ENCODE data around the gene SCAMP1.
"Not testable (repeated sequence)": the region's sequence is repeated elsewhere in the genome, so short reads cannot be mapped to it uniquely, and the experiment has no call there.

SCAMP1 gene, protein sequence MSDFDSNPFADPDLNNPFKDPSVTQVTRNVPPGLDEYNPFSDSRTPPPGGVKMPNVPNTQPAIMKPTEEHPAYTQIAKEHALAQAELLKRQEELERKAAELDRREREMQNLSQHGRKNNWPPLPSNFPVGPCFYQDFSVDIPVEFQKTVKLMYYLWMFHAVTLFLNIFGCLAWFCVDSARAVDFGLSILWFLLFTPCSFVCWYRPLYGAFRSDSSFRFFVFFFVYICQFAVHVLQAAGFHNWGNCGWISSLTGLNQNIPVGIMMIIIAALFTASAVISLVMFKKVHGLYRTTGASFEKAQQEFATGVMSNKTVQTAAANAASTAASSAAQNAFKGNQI

DNA sequence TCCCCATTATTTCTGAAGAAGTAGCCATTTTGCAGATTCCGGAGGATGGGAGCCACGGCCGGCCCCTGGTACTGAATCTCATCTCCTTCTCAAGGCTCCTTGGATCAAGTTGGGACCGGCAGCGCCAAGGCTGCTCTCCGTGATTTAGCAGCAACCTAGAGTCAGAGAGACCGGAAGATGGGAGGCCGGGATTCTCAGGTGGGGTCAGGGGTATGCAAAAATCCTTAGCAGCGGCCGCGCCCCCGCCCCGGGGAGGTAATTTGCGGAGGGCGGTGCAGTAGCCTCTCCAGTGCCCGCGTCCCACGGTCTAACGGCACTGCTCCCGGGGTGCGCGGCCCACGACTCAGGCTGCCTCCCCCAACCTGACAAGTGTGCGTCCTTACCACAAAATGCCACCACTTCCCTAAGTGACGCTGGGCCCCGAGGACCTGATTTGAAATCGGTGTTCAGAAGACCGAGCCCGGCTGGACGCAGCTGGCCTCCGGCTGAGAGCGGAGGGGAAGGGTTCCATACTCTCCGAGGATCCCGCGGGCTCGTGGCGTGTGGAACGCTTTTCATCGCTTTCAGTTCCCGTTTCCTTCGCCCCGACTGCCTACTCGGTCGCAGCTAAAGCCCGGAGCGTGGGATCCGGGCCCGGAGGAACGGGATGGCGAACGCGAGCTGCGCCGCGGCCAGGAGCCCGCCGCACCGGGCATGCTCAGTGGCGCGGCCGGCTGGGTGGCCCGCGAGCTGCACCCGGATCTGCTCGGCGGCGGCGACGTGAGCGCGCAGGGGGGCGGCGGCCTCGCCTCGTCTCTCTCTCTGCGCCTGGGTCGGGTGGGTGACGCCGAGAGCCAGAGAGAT, at the start of gene SCAMP1:
TSS of gene SCAMP1 (plus strand) at position 787 of the 843 bp plus-strand sequence. CDS start at position 842, 55 bp downstream.
- DNase-seq (ENCODE audit: low read depth), result peak; percentile 91

- no peak for DNase-seq (ENCODE audit: low read depth)
Observed at GRCh38 chr5:78317515-78317914, 42.9 kb upstream of the SCAMP1 start.

- no peak for DNase-seq (ENCODE audit: low read depth)
Observed at GRCh38 chr5:78318337-78318736, 42.1 kb upstream of the SCAMP1 start.

DNA sequence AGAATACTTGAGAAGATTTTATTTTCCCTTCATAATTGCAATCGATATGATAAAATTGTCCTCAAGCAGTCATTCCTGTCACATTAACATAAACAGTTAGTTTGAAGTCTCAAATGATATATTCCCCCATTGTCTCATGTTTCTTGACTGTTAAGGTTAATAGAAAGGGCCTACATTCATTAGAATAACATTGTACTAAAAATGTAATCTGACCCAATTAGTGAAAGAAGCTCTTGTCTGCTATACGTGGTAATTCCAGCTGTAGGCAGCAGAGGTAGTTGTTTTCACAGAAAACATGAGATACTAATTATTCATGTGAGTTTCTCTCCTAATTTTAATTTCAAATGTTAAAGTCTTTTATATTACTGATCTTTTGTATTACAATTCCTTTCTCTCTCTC, 40.0 kb upstream of the SCAMP1 start:
- peak; percentile 61 for DNase-seq (ENCODE audit: low read depth)

- DNase-seq (ENCODE audit: low read depth), result no peak
Observed at GRCh38 chr5:78323241-78323640, 37.2 kb upstream of the SCAMP1 start.

DNA sequence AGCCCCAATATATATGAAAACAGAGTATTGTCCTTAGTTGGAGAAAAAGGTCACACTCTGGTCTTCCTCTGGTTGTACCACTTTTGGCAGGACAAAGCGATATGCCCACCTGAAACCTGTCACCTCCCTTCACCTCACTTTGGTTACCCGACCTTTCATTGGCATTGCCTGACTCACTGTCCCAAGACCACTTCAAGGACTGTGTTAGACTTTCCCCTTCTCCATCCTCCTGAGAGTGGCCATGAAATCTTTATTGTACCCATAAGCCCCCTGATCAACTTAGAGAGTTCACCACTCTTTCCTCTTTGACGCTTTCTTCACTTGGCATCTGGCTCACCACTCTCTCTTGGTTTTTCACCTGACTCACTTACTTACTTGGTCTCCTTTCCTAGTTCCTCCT, 33.5 kb upstream of the SCAMP1 start:
- DNase-seq (ENCODE audit: low read depth), result no peak

- no peak for DNase-seq (ENCODE audit: low read depth)
Observed at GRCh38 chr5:78327761-78328510, 32.5 kb upstream of the SCAMP1 start.

DNA sequence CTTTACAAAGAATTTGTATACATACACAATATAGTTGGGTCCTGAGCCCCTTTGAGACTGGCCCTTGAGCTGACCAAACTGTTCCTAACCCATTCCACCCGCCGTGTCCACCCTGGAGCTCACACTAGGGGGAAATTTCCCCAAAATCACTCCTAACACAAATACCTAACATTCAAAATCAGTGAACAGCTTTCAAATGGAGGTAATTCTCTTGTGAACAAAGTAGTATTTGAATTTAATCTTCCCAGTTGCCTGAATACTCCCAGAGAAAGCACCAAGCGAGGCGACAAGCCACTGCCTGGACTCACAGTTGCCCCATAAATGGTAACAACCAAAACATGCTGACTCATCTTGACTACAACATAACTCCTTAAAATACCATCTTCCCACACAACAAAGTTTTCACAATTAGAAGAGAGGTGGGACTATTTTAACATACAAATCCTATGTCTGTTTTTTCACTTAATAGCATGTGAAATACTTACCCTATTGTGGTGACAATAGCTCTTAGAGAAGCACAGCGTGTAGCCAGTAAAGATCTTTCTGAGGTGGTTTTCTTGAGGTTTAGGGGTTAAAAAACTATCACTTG, 31.7 kb upstream of the SCAMP1 start:
- DNase-seq (ENCODE audit: low read depth), result no peak

GRCh38 chr5:78331523-78332080, 28.8 kb upstream of the SCAMP1 start:
- DNase-seq (ENCODE audit: low read depth), result no peak

- DNase-seq (ENCODE audit: low read depth), result no peak
Observed at GRCh38 chr5:78334811-78335210, 25.6 kb upstream of the SCAMP1 start.

DNA sequence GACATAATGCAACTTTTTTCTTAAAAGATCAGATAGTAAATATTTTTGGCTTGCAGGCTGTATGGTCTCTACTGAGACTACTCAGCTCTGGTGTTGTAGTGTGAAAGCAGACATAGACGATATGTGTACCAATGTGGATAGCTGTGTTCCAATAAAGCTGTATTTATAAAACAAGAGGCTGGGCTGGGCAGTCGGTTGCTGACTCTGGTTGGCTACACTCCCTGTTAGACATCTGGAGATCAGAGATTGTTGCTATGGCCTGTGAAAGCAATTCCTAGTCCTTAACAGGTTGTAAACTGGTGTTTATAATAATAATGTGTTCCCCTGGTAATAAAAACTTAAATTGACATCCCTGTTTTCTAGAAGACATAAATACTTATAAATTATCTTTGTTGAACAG, 24.4 kb upstream of the SCAMP1 start:
- DNase-seq (ENCODE audit: low read depth), result no peak

GRCh38 chr5:78336698-78337097, 23.7 kb upstream of the SCAMP1 start:
- DNase-seq (ENCODE audit: low read depth), result no peak

DNA sequence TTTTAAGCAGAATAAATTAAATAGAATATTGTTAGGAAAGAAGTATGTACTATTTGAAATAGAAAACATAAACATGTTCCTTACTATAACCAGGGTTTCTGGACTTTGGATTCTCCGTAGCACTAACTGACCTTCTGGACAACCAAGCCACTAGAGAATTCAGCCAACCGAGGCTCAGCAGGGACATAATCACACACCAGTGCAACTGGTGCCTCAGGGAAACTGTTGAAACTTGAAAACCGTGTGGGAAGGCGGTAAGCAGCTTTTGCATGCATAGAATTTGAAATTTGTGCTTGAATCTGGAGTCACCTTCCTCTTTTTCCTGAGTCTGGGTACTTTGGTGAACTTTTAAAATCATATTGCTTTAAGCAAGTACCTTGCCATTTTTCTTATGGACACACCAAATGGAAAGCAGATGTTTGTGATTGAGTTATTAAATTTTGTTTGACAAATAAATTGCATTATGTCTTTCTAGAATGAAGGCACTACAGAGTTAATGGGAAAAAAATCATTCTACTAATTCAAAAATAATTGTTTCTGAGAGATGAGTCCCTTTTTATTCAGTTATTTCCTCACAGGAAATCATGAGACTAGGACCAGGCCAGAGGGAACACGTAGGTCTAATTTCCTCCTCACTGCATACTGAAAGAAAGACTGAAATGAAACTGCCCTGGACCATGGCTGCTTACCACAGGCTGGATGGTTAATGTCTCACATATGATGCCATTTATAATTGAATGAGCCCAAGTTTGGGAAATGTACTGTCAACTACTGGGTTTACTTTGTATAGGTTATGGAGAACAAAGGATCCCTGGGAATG, 20.6 kb upstream of the SCAMP1 start:
- DNase-seq (ENCODE audit: low read depth), result no peak

DNA sequence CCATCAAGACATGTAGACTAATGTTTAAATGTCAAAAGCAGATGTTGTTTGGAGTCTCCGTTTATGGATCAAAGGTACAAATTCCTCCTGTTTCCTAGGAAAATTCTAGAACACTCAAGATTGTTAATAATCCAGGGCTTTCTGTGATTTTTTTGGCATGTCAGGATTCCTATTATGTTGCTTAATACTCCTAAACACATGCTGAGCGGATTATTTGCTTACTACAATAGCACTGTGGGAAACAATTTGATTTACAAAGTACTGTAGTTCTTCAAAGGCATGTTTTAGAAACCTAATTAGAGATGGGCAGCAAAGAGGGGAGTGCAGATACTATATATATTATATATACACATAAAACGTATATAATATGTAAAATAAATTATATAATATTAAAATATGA, 19.0 kb upstream of the SCAMP1 start:
- DNase-seq (ENCODE audit: low read depth), result no peak

GRCh38 chr5:78345485-78345884, 14.9 kb upstream of the SCAMP1 start:
- DNase-seq (ENCODE audit: low read depth), result peak; percentile 6

GRCh38 chr5:78353520-78353919, 6.9 kb upstream of the SCAMP1 start:
- no peak for DNase-seq (ENCODE audit: low read depth)

DNA sequence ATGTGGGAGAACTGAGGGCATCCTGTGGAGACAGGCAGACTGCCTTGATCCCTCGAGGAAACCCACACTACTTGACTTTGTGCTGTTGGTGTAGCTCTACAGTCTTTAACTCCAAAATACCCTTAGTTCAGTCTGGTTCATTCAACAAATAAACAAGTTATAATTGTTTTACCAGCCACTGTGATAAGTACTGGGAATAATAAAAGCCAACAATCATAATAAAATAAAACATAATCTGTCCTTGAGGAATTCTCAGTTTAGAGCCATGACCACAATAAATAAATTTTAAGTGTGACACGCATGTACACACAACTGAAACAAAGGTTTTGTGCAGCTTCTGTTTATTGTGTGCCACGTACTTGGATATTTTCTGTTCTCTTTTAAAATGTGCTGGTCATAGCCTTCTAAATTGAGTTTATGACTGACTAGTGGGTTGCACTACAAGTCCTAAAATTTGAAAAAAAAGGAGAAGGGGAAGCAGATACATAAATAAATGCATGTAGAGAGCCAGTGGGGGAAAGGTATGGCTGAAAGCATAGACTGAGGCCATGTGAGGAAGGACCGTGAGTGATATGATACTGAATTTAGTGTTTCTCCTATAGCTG, 6.2 kb upstream of the SCAMP1 start:
- no peak for DNase-seq (ENCODE audit: low read depth)

GRCh38 chr5:78355561-78355960, 4.9 kb upstream of the SCAMP1 start:
- DNase-seq (ENCODE audit: low read depth), result no peak

DNA sequence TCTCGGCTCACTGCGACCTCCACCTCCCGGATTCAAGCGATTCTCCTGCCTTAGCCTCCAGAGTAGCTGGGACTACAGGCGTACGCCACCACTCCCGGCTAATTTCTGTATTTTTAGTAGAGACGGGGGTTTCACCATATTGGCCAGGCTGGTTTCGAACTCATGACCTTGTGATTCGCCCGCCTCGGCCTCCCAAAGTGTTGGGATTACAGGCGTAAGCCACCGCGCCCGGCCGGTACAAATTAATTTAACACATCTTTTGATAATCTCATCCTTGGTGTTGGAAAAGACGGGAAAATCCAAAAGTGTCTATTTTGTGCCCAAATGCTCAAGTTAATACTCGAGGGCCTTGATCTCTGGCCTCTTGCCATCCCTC, 974 bp upstream of the SCAMP1 start:
- DNase-seq (ENCODE audit: low read depth), result not testable (repeated sequence)

- DNase-seq (ENCODE audit: low read depth), result no peak
Observed at GRCh38 chr5:78360674-78360923, 182 bp downstream of the SCAMP1 start.

Data from ELR (cell line).